GM12878 (cell line): ENCODE data around the gene TSBP1. TPM values are rescaled to one million over a fixed set of nuclear protein-coding genes. Genes with fewer than 3 reads are reported as not detected.

ENCODE experiments used
- ATAC-seq: fragments of 200-7000 bp; cut with Tn5 transposase; 3 replicates; pipeline ENCODE4 v1.9.1; 2020; ENCODE audit warnings: mild to moderate bottlenecking, moderate library complexity
- BruUV-seq: library from RNA; stranded (reverse); fragments of 400-500 nt; replicated peaks from 2 replicates; lab custom pipeline; 2021; lab: Mats Ljungman, UMichigan
- CTCF ChIA-PET: fragments of 300-600 bp; sonication (Branson Sonifier 250); formaldehyde crosslinking; extraction: SDS; loops from one replicate; lab custom pipeline; 2021; ENCODE audit warnings: inconsistent platforms; lab: Yijun Ruan, JAX
- POLR2A ChIA-PET: fragments of 350-600 bp; formaldehyde crosslinking; extraction: SDS; loops from one replicate; lab custom pipeline; 2021; ENCODE audit warnings: inconsistent platforms; lab: Charles Lee
- RAD21 ChIA-PET: fragments of 300-600 bp; sonication (Branson Sonifier 250); formaldehyde crosslinking; loops from one replicate; lab custom pipeline; 2023; ENCODE audit warnings: antibody characterized with exemption; ENCODE audit not compliant: unreplicated experiment; lab: Charles Lee
- SMC1A ChIA-PET: fragments of 300-600 bp; sonication (Branson Sonifier 250); formaldehyde crosslinking; loops from one replicate; lab custom pipeline; 2023; ENCODE audit not compliant: unreplicated experiment, uncharacterized antibody; lab: Charles Lee
- DNase-seq: peaks from one replicate; pipeline ENCODE4 v3.0.0-alpha.2; 2011; ENCODE audit warnings: low read depth, low spot score
- FAIRE-seq: peaks from 3 replicates; lab custom pipeline; 2011; peaks lifted over from hg19 to GRCh38; lab: Jason Lieb, UNC
- H2AFZ ChIP-seq: 2 replicates; pipeline ENCODE4 v1.6.0; 2011; ENCODE audit warnings: low read depth, low read length, control low read depth; ENCODE audit not compliant: control insufficient read depth
- H3K27ac ChIP-seq: 2 replicates; pipeline ENCODE4 v1.5.1; 2011; ENCODE audit warnings: control low read depth; ENCODE audit not compliant: control insufficient read depth, insufficient read depth
- H3K27me3 ChIP-seq, 2 experiments: replicated peaks in 1 of 2; 2 replicates each; pipeline versions ENCODE4 v1.6.0 to v1.6.1; 2011; ENCODE audit warnings: low read length in 1 of 2; ENCODE audit not compliant: control insufficient read depth in 2 of 2, insufficient read depth in 2 of 2
- H3K36me3 ChIP-seq, 2 experiments: 2 replicates each; pipeline ENCODE4 v1.5.1; 2011; ENCODE audit warnings: low read length in 1 of 2; ENCODE audit not compliant: control insufficient read depth in 2 of 2, insufficient read depth in 2 of 2
- H3K4me1 ChIP-seq: 2 replicates; pipeline ENCODE4 v1.6.1; 2011; ENCODE audit warnings: mild to moderate bottlenecking, low read length, moderate library complexity, mixed read lengths; ENCODE audit not compliant: control insufficient read depth, insufficient read depth
- H3K4me2 ChIP-seq: 2 replicates; pipeline ENCODE4 v1.6.0; 2011; ENCODE audit warnings: control low read depth; ENCODE audit not compliant: control insufficient read depth, insufficient read depth
- H3K4me3 ChIP-seq: fragments of 200-600 bp; sonication (generic); 2 replicates; pipeline ENCODE4 v1.5.1; 2016
- H3K79me2 ChIP-seq: 2 replicates; pipeline ENCODE4 v1.6.0; 2011; ENCODE audit warnings: low read length; ENCODE audit not compliant: control insufficient read depth, insufficient read depth
- H3K9ac ChIP-seq: 2 replicates; pipeline ENCODE4 v1.8.0; 2011; ENCODE audit warnings: low read length, control low read depth, mixed read lengths; ENCODE audit not compliant: control insufficient read depth, insufficient read depth
- H3K9me3 ChIP-seq: replicated peaks from 3 replicates; pipeline ENCODE4 v1.5.1; 2011; ENCODE audit warnings: mild to moderate bottlenecking, low read length; ENCODE audit not compliant: control insufficient read depth, insufficient read depth
- H4K20me1 ChIP-seq: 2 replicates; pipeline ENCODE4 v1.6.0; 2011; ENCODE audit not compliant: control insufficient read depth, insufficient read depth
- CBX3 ChIP-seq: fragments of 200-600 bp; sonication (generic); IDR thresholded peaks from 2 replicates; pipeline ENCODE4 v1.6.1; 2016; ENCODE audit warnings: low read depth, borderline replicate concordance
- CREB1 ChIP-seq: IDR thresholded peaks from 2 replicates; pipeline ENCODE4 v1.6.1; 2012; ENCODE audit warnings: low read depth, mild to moderate bottlenecking, inconsistent platforms
- CUX1 ChIP-seq: IDR thresholded peaks from 2 replicates; pipeline ENCODE4 v1.6.1; 2012; ENCODE audit warnings: improper control_type of control experiment, low read depth, low read length; ENCODE audit not compliant: insufficient replicate concordance
- HDAC6 ChIP-seq: fragments of 200-600 bp; sonication (generic); IDR thresholded peaks from one replicate; pipeline ENCODE4 v1.8.0; 2017; ENCODE audit warnings: antibody characterized with exemption; ENCODE audit not compliant: unreplicated experiment
- IRF3 ChIP-seq: fragments of 450-650 bp; IDR thresholded peaks from 2 replicates; pipeline ENCODE4 v1.6.1; 2014; ENCODE audit warnings: mild to moderate bottlenecking
- KAT2A ChIP-seq: conservative IDR thresholded peaks from 2 replicates; pipeline ENCODE4 v1.6.1; 2011; ENCODE audit warnings: low read depth, low read length; ENCODE audit not compliant: control insufficient read depth
- NFIC ChIP-seq: IDR thresholded peaks from 2 replicates; pipeline ENCODE4 v1.6.1; 2012; ENCODE audit warnings: low read depth, mild to moderate bottlenecking, inconsistent platforms, low read length, moderate library complexity
- NRF1 ChIP-seq: conservative IDR thresholded peaks from 2 replicates; pipeline ENCODE4 v1.6.1; 2011; ENCODE audit warnings: mild to moderate bottlenecking, low read depth, low read length, improper control_type of control experiment
- RB1 ChIP-seq: fragments of 450-650 bp; formaldehyde crosslinking; IDR thresholded peaks from 2 replicates; pipeline ENCODE4 v1.6.1; 2017; ENCODE audit warnings: mild to moderate bottlenecking, borderline replicate concordance
- RFX5 ChIP-seq: IDR thresholded peaks from 2 replicates; pipeline ENCODE4 v1.6.1; 2011; ENCODE audit warnings: low read depth, low read length, improper control_type of control experiment
- RUNX3 ChIP-seq: IDR thresholded peaks from 2 replicates; pipeline ENCODE4 v1.6.1; 2012; ENCODE audit warnings: low read length, inconsistent platforms
- SPI1 ChIP-seq: IDR thresholded peaks from 2 replicates; pipeline ENCODE4 v1.6.1; 2011; ENCODE audit warnings: low read depth, mild to moderate bottlenecking, low read length, moderate library complexity, borderline replicate concordance; ENCODE audit not compliant: insufficient read depth
- TAF1 ChIP-seq: IDR thresholded peaks from 2 replicates; pipeline ENCODE4 v1.6.1; 2011; ENCODE audit warnings: mild to moderate bottlenecking, low read depth, low read length, borderline replicate concordance
- ZBTB40 ChIP-seq: fragments of 450-650 bp; IDR thresholded peaks from 2 replicates; pipeline ENCODE4 v1.6.1; 2016; ENCODE audit warnings: mild to moderate bottlenecking, moderate library complexity, borderline replicate concordance
- WGBS: methylation state at CpG from one replicate; pipeline ENCODE4 v1.1.6; 2016; ENCODE audit warnings: low lambda C conversion rate; ENCODE audit not compliant: insufficient replicate concordance, insufficient coverage; ENCODE audit errors: missing lambda C conversion rate; 5-methylcytosine and 5-hydroxymethylcytosine counted together
- in situ Hi-C: fragments of 300-500 bp; cut with MboI; formaldehyde crosslinking; loops from 9 replicates; pipeline ENCODE4 v1.14.3; 2018; ENCODE audit warnings: mixed read lengths
- intact Hi-C: fragments of 100-400 bp; cut with micrococcal nuclease; formaldehyde crosslinking; loops from one replicate; pipeline ENCODE4 v1.14.2; 2022; ENCODE audit not compliant: unreplicated experiment
- polyA plus RNA-seq, 11 experiments: library from polyadenylated mRNA; depleted of rRNA in 4 of 11; unstranded in 6 of 11; stranded (reverse) in 5 of 11; fragments of >200 nt; fragmentation: Nextera tagmentation in 4 of 11; fragmentation: Illumina TruSeq in 1 of 11; extraction: Ambion mirVana in 4 of 11; extraction: Trizol in 1 of 11; gene quantifications; 1 replicate in 1 of 11; 2 replicates in 10 of 11; pipeline versions ENCODE4 v1.2.1 to v1.2.3, GENCODE V29; 2011 to 2016; ENCODE audit warnings: inconsistent platforms in 2 of 11, missing spikeins in 2 of 11, low read depth in 1 of 11
- total RNA-seq, 4 experiments: library from RNA; depleted of rRNA in 3 of 4; stranded (reverse); fragments of >200 nt in 3 of 4; fragmentation: Illumina TruSeq in 1 of 4; extraction: Trizol in 1 of 4; gene quantifications; 2 replicates each; pipeline versions ENCODE4 v1.2.1 to v1.2.3, GENCODE V29; 2013 to 2021

TSBP1 gene
- total and polyA plus RNA-seq, 10 of the 15 experiments (the other 5 are each of a cell fraction or from before 2014, with no cell fraction given) = not detected

- Histone ChIP-seq H3K9me3 (no peaks in the 10 kb centered on the region), H4K20me1 (no peaks in the 10 kb centered on the region), H2AFZ (no peak within 1 kb of the TSS), H3K9ac (no peak within 1 kb of the TSS), H3K36me3 (no peaks in the 10 kb centered on the region), H3K4me1 (no peaks in the 10 kb centered on the region), H3K4me2 (no peak within 1 kb of the TSS), H3K4me3 (no peak within 1 kb of the TSS), H3K27ac (no peak within 1 kb of the TSS), H3K27me3 (peaks cover 2 to 4% of the 10 kb centered on the region in 2 experiments; a peak in 2 of 4 replicates), H3K79me2 (no peaks in the 10 kb centered on the region)
- CTCF ChIA-PET = interaction anchor here (0.8 to 11.1 kb wide), 8 partner anchors 8 to 381 kb away, joined by 3 to 180 read pairs (median 6); no protein-coding TSS in a partner anchor
- SMC1A ChIA-PET = interaction anchor here (0.7 to 5.7 kb wide), 7 partner anchors 10 to 379 kb away, joined by 3 to 32 read pairs (median 3); no protein-coding TSS in a partner anchor
- RAD21 ChIA-PET = interaction anchor here (1.0 kb wide), 1 partner anchor 161 kb away, joined by 3 read pairs; no protein-coding TSS in a partner anchor
- no peak for DNase-seq
- ATAC-seq = no peak
- intact Hi-C loops (no loop called here), in situ Hi-C loops (no loop called here)
- 37% methylated on average over 4 of the region's 4 CpGs for WGBS
- BruUV-seq = no TSS peak
- POLR2A ChIA-PET = interaction anchor here (0.6 to 1.0 kb wide), 4 partner anchors 40 to 412 kb away, joined by 3 to 4 read pairs (median 3); no protein-coding TSS in a partner anchor
- TF ChIP-seq IRF3 (no peak), RUNX3 (no peak), HDAC6 (no peak), ZBTB40 (no peak), KAT2A (no peak), RFX5 (no peak), CUX1 (no peak), SPI1 (no peak), NFIC (no peak), TAF1 (no peak), RB1 (no peak), NRF1 (no peak), CREB1 (no peak), CBX3 (no peak)
- FAIRE-seq = no peak
Measured at GRCh38 chr6:32406857-32407256, 35.2 kb upstream of the TSBP1 start, which contains the start of gene BTNL2. TSS of gene BTNL2 (minus strand) at chr6:32407181. CDS start at chr6:32407123, 58 bp downstream.
